AG04449 (cell line): ENCODE measurements around the gene FOXQ1.
A peak's percentile ranks its signal among the peaks of the same experiment; 100 is the strongest.

Experiments used
- CTCF ChIA-PET: fragments of 350-600 bp; formaldehyde crosslinking; extraction: SDS; loops from one replicate; lab custom pipeline; 2021; ENCODE audit warnings: antibody characterized with exemption; lab: Yijun Ruan, JAX
- POLR2A ChIA-PET: fragments of 400-600, 350-600 bp; formaldehyde crosslinking; extraction: SDS; loops from one replicate; lab custom pipeline; 2020; ENCODE audit warnings: antibody characterized with exemption, inconsistent platforms; lab: Yijun Ruan, JAX
- DNase-seq: peaks from one replicate; pipeline ENCODE4 v3.0.0-alpha.2; 2010; ENCODE audit warnings: low read depth, low spot score
- H3K4me3 ChIP-seq: 2 replicates; pipeline ENCODE4 v1.5.1; 2011; ENCODE audit warnings: low read depth, mild to moderate bottlenecking, control low read depth, low read length
- TF ChIP-seq, protein P1 (sequence below): IDR thresholded peaks from one replicate; pipeline ENCODE4 v1.5.1; 2011; ENCODE audit warnings: mild to moderate bottlenecking, moderate library complexity, low read length, control low read depth, inconsistent platforms; ENCODE audit not compliant: insufficient read depth; ENCODE audit errors: missing control alignments

FOXQ1 gene, protein sequence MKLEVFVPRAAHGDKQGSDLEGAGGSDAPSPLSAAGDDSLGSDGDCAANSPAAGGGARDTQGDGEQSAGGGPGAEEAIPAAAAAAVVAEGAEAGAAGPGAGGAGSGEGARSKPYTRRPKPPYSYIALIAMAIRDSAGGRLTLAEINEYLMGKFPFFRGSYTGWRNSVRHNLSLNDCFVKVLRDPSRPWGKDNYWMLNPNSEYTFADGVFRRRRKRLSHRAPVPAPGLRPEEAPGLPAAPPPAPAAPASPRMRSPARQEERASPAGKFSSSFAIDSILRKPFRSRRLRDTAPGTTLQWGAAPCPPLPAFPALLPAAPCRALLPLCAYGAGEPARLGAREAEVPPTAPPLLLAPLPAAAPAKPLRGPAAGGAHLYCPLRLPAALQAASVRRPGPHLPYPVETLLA

DNA sequence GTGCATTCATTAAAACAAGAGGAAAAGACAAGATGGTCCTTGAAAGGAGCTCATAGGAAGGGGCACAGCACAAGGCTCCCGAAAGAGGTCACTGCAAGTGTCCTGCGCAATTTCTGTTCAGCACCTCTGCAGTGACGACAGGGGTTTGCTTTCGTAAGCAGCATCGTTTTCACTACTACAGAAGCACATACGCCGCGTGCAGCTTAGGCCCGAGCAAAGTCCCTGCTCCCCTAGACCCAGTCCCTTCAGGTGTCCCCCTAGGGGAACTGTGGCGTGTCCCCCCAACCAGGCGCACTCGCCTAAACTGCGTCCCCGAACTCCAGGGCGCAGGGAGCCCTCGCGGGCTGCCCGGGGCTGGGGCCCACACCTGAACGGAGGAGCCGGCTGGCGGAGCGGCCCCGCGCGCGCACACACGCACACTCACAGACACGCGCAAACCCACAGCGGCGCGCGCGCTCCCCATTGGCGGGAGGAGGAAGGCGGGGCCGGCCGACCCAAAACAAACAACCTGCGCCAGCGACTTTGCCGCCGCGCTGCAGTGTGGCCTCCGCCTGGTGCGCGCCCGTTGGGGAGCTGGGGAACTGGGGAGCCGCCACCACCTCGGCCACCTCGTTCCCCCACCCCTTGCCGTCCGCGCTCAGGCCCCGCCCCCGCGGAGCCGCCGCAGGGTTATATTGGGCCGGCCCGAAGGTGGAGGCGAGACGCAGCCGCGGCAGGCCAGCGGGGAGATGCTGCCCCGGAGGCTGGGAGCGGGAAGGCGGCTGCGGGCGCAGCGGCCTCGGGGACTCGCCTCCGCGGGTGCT lies at the start of gene FOXQ1:
Gene FOXQ1, plus strand, starts transcription at position 699 of the 803 bp plus-strand sequence. CDS start 607 bp downstream, outside the sequence.
- peak within 1 kb of the TSS; percentile 52 for H3K4me3 ChIP-seq
- ChIA-PET CTCF (interaction anchor here (0.8 to 3.0 kb wide), 5 partner anchors 13 to 19 kb away, joined by 3 to 26 read pairs (median 3); no protein-coding TSS in a partner anchor), POLR2A (interaction anchor here (0.5 kb wide), 1 partner anchor 1746 kb away, joined by 3 read pairs; no protein-coding TSS in a partner anchor)
- no peak for DNase-seq
- TF ChIP-seq, protein P1, sequence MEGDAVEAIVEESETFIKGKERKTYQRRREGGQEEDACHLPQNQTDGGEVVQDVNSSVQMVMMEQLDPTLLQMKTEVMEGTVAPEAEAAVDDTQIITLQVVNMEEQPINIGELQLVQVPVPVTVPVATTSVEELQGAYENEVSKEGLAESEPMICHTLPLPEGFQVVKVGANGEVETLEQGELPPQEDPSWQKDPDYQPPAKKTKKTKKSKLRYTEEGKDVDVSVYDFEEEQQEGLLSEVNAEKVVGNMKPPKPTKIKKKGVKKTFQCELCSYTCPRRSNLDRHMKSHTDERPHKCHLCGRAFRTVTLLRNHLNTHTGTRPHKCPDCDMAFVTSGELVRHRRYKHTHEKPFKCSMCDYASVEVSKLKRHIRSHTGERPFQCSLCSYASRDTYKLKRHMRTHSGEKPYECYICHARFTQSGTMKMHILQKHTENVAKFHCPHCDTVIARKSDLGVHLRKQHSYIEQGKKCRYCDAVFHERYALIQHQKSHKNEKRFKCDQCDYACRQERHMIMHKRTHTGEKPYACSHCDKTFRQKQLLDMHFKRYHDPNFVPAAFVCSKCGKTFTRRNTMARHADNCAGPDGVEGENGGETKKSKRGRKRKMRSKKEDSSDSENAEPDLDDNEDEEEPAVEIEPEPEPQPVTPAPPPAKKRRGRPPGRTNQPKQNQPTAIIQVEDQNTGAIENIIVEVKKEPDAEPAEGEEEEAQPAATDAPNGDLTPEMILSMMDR: no peak

DNA sequence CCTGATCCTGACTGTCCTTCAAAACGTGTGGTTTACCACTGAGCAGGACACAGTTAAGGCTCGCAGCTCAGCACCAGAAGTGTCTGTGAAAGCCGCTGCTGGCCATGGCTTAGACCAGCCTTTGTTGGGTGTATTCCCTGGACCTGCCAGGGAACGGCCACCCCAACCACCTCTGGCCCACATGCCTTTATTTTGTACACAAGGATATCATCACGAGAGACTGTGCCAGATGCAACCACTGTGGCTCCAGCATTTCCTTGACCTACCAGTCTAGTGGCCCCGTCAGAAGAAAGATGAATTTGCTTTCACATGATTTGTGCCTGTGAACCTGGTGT lies 49.2 kb upstream of the FOXQ1 start:
- ChIA-PET CTCF (no interaction called here), POLR2A (no interaction called here)
- TF ChIP-seq, protein P1: no peak
- H3K4me3 ChIP-seq: no peak overlapping the region
- DNase-seq: no peak

DNA sequence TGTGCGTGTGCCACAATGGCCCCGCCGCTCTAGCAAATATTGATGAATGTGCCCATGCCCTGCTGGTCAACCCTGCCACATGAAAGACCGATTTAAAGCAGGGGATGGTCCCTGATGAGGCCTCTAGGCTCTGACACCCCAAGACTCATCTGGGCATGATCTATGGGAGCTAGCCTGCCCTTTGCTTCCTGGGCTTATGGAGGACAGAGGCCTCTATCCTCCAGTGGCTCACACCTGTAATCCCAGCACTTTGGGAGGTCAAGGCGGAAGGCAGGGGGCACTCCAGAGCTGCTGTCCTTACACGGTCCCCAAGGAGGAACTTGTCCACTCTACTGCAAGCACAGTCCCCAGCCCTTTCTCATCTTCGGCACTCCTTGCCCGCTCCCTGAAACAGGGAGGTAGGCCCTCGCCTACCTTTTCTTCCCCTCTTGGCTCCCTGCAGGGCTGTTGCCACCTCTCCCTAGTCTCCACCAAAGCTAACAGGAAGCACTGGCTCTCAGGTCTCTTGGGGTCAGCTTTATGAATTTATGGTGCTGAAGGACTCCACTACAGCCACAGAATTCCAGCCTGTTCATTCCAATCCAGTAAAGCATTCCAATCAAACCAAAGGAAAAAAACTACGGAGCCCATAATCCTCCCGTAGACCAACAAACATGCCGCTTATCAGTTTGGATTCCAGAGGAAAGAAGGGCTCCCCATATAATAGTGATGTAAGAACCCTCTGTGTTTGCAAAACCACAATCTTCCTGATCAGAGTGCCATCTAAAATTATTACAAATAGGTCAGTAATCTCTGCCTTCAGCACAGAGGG lies 48.7 kb upstream of the FOXQ1 start:
- CTCF ChIA-PET: no interaction called here

DNA sequence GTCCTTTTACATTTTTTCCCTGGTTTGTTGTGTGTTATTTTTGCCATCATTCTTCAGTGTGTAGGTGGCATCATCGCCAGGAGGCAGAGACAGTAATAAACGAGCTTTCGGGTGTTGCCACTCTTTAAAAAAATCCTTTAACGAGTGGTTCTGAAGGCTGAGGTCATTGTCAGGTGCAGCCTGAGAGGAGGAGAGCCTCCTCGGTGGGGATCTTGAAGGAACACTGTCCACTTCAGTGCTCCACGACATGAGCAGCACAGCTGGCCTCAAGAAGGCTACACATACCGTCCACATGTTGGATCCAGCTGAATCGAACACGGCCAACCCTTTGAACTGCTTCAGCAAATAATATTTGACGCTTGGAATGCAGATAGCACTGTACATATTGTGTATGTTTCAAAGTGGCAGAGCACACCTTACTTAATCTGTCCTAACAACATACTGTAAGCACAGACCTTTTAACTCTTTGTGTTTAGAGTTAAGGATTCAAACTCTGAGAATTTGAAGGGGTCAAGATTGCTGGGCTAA lies 48.0 kb upstream of the FOXQ1 start:
- DNase-seq: no peak
- CTCF ChIA-PET: interaction anchor here (1.0 kb wide), 1 partner anchor 53 kb away, joined by 3 read pairs; no protein-coding TSS in a partner anchor
- TF ChIP-seq, protein P1: no peak
- no peak overlapping the region for H3K4me3 ChIP-seq
- POLR2A ChIA-PET: no interaction called here

More for the DNA sequence above, 48.7 kb upstream of the FOXQ1 start:
- no peak overlapping the region for H3K4me3 ChIP-seq
- POLR2A ChIA-PET: no interaction called here
- no peak for DNase-seq
- TF ChIP-seq, protein P1: no peak

DNA sequence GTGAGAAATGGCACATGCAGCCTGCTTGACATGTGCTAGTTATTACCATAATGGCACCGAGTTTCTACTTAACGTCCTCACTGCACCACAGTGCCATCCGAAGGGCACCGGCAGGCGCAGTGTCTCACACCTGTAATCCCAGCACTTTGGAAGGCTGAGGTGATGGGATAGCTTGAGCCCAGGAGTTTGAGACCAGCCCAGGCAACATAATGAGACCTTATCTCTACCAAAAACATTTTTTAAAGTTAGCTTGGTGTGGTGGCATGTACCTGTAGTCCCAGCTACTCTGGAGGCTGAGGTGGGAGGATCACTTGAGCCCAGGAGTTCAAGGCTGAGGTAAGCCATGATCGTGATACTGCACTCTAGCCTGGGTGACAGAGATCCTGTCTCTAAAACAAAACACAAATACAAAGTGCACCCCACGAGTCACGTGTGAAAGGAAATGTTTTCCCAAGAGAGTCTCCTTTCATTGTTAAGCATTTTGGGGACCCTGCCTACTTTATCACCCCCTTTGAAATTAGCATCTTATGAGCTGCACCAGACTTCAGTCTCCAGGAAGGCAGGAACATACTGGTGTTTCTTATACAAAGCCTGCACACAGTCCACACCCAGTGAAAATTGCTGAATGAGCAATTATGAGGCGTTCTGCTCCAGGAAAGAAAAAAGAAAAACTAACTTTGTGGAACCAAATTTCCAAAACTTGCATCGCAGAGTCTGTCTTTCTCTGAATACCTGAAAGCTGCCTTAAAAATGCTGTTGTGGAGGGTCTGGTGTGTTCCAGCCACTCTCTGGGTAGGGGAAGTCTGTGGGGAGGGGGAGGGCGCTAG lies 47.1 kb upstream of the FOXQ1 start:
- CTCF ChIA-PET: interaction anchor here (0.9 to 1.0 kb wide), 2 partner anchors 26 to 52 kb away, joined by 3 read pairs; no protein-coding TSS in a partner anchor
- TF ChIP-seq, protein P1: no peak
- no peak for DNase-seq
- POLR2A ChIA-PET: no interaction called here
- H3K4me3 ChIP-seq: no peak overlapping the region
